GM12891 (cell line): ENCODE measurements around the gene NUDT9.
"Not testable (repeated sequence)": the region's sequence is repeated elsewhere in the genome, so short reads cannot be mapped to it uniquely, and the experiment has no call there.

ENCODE experiments used
- POLR2A ChIP-seq: IDR thresholded peaks from 2 replicates; pipeline ENCODE4 v1.6.1; 2011; ENCODE audit warnings: low read depth, low read length, control low read depth
- POLR2AphosphoS5 ChIP-seq: IDR thresholded peaks from 2 replicates; pipeline ENCODE4 v1.6.1; 2011; ENCODE audit warnings: low read depth, low read length, control low read depth
- TAF1 ChIP-seq: IDR thresholded peaks from 2 replicates; pipeline ENCODE4 v1.6.1; 2011; ENCODE audit warnings: low read depth, low read length, control low read depth

DNA sequence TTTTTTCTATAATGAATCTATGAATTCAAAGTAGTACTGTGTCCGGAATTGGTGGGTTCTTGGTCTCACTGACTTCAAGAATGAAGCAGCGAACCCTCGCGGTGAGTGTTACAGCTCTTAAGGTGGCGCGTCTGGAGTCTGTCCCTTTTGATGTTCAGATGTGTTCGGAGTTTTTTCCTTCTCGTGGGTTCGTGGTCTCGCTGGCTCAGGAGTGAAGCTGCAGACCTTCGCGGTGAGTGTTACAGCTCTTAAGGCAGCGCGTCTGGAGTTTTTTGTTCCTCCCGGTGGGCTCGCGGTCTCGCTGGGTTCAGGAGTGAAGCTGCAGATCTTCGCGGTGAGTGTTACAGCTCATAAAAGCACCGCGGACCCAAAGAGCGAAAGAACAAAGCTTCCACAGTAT is 27.3 kb upstream of the NUDT9 start:
- not testable (repeated sequence) for TF ChIP-seq POLR2A, POLR2AphosphoS5, TAF1
